ENCODE data around the gene GSN. TPM values are rescaled to one million over a fixed set of nuclear protein-coding genes. Genes with fewer than 3 reads are reported as not detected.

The GSN gene
- total and polyA plus RNA-seq, 2 of the 8 experiments (the other 6 are each of a cell fraction or from before 2014, with no cell fraction given), result 52.3 to 94.5 TPM

- no peak overlapping the region for H4K8ac ChIP-seq (ENCODE audit: extremely low read depth, insufficient read depth, low read length)
- no peak overlapping the region for H4K91ac ChIP-seq (replicated peaks; ENCODE audit: insufficient read length, low read length)
- DNase-seq (ENCODE audit: low read depth in 1 of 2, low spot score in 2 of 2), result no peak
- H3K9ac ChIP-seq (replicated peaks in 1 of 4; ENCODE audit: extremely low read depth in 1 of 4, low read depth in 3 of 4, low read length in 3 of 4), result no peak overlapping the region
- no peaks in the 10 kb centered on the region for H3K79me1 ChIP-seq (ENCODE audit: low read depth, low read length)
- ChIA-PET CTCF (ENCODE audit: partially characterized antibody) (interaction anchor here (0.8 to 2.5 kb wide), 17 partner anchors 8 to 245 kb away, joined by 3 to 11 read pairs (median 4); no protein-coding TSS in a partner anchor), POLR2A (ENCODE audit: partially characterized antibody) (interaction anchor here (2.5 kb wide), 1 partner anchor 15 kb away, joined by 8 read pairs; the partner anchor contains the start of gene GSN)
- no peaks in the 10 kb centered on the region for H3K23me2 ChIP-seq (ENCODE audit: low read depth, low read length)
- H2AFZ ChIP-seq (ENCODE audit: low read length), result no peak overlapping the region
- no peaks in the 10 kb centered on the region for H3K79me2 ChIP-seq (ENCODE audit: control insufficient read depth in 1 of 2, insufficient read depth in 2 of 2, low read length in 2 of 2)
- no peak overlapping the region for H3K23ac ChIP-seq (ENCODE audit: insufficient read length)
- no peak overlapping the region for H3K56ac ChIP-seq (replicated peaks; ENCODE audit: insufficient read length, low read depth, low read length)
- H2BK5ac ChIP-seq (ENCODE audit: low read depth, low read length), result no peak overlapping the region
- H3K4me2 ChIP-seq (ENCODE audit: insufficient read depth in 1 of 2, low read depth in 2 of 2, low read length in 2 of 2), result peak overlapping the region in 1 of 2 experiments; percentile 16; a peak in 1 of 4 replicates
- H2BK120ac ChIP-seq (replicated peaks; ENCODE audit: low read depth, low read length), result no peak overlapping the region
- H3K4me1 ChIP-seq (replicated peaks in 1 of 4; ENCODE audit: control insufficient read depth in 3 of 4, insufficient read depth in 4 of 4, low read length in 3 of 4), result peaks cover 0 to 12% (median 4%) of the 10 kb centered on the region in 4 experiments; a peak in 5 of 7 replicates
- peak overlapping the region; percentile 88; the same call in 1 of the 2 replicates for H2BK15ac ChIP-seq (ENCODE audit: low read length)
- H3K18ac ChIP-seq (ENCODE audit: extremely low read depth, low read length), result no peak overlapping the region
- H3K9me3 ChIP-seq (ENCODE audit: insufficient read depth in 2 of 2, low read depth in 1 of 2, low read length in 1 of 2), result peaks cover 0 to 2% of the 10 kb centered on the region in 2 experiments; a peak in 1 of 4 replicates
- H3K27me3 ChIP-seq (replicated peaks in 1 of 4; ENCODE audit: control insufficient read depth in 3 of 4, extremely low read depth in 1 of 4, insufficient read depth in 3 of 4, low read length in 3 of 4), result peaks cover 0 to 15% (median 7%) of the 10 kb centered on the region in 4 experiments; a peak in 6 of 7 replicates
- H4K20me1 ChIP-seq (replicated peaks in 1 of 2; ENCODE audit: control insufficient read depth in 1 of 2, insufficient read depth in 2 of 2, low read length in 2 of 2), result no peaks in the 10 kb centered on the region
- H3K4ac ChIP-seq (replicated peaks; ENCODE audit: insufficient read length, low read depth, low read length), result no peak overlapping the region
- H4K5ac ChIP-seq (ENCODE audit: insufficient read length, low read depth, low read length), result no peak overlapping the region
- H3K27ac ChIP-seq (ENCODE audit: low read depth, low read length), result no peak overlapping the region
- no peak overlapping the region for H2BK20ac ChIP-seq (ENCODE audit: low read length)
- H3K14ac ChIP-seq (ENCODE audit: insufficient read length), result no peak overlapping the region
- H2BK12ac ChIP-seq (ENCODE audit: low read depth, low read length), result 0 out of 2 replicates have a peak overlapping the region, but pooled peaks have one; percentile 62
- H3K4me3 ChIP-seq (ENCODE audit: extremely low read depth in 1 of 4, insufficient read depth in 2 of 4, low read depth in 3 of 4, low read length in 4 of 4), result no peak overlapping the region
- H2AK5ac ChIP-seq (ENCODE audit: low read depth, low read length), result no peak overlapping the region
- WGBS, 2 experiments (ENCODE audit: extremely low coverage in 1 of 2, insufficient coverage in 1 of 2, insufficient read length in 1 of 2, insufficient replicate concordance in 2 of 2, low coverage in 1 of 2, low lambda C conversion rate in 2 of 2, missing lambda C conversion rate in 1 of 2), result 85% methylated on average over 2 of the region's 2 CpGs; no CpG with 5 or more reads in 1 of the 2 experiments
- no peaks in the 10 kb centered on the region for H3K36me3 ChIP-seq (ENCODE audit: control insufficient read depth in 2 of 4, insufficient read depth in 4 of 4, low read length in 3 of 4)
- FAIRE-seq, result no peak
- TF ChIP-seq EGR1 (IDR thresholded peaks at IDR 0.05; ENCODE audit: borderline replicate concordance, low read depth, low read length) (no peak), CEBPB (IDR thresholded peaks at IDR 0.05; ENCODE audit: low read depth, low read length) (no peak), TCF12 (IDR thresholded peaks at IDR 0.05; ENCODE audit: low read depth, low read length) (no peak), CTBP2 (IDR thresholded peaks at IDR 0.05; ENCODE audit: borderline replicate concordance, insufficient read depth, insufficient read length, low read length) (no peak), TBP (IDR thresholded peaks at IDR 0.05; ENCODE audit: low read depth, low read length) (no peak), SIRT6 (IDR thresholded peaks at IDR 0.05; ENCODE audit: low read length) (no peak), SAP30 (IDR thresholded peaks at IDR 0.05; ENCODE audit: insufficient read depth, insufficient replicate concordance, low read length) (no peak), NANOG (IDR thresholded peaks at IDR 0.05; ENCODE audit: insufficient read depth, low read depth, low read length, poor library complexity, severe bottlenecking) (no peak), SRF (IDR thresholded peaks at IDR 0.05; ENCODE audit: low read depth, low read length) (no peak), CREB1 (IDR thresholded peaks at IDR 0.05) (no peak), HDAC2 (IDR thresholded peaks at IDR 0.05; ENCODE audit: borderline replicate concordance in 1 of 2, low read depth in 2 of 2, low read length in 2 of 2) (no peak), SIN3A (conservative IDR thresholded peaks at IDR 0.05 in 1 of 2, IDR thresholded peaks at IDR 0.05 in 1 of 2; ENCODE audit: low read depth in 1 of 2, low read length in 2 of 2) (no peak), POLR2AphosphoS5 (IDR thresholded peaks at IDR 0.05; ENCODE audit: low read depth, low read length) (no peak), TAF1 (IDR thresholded peaks at IDR 0.05; ENCODE audit: low read depth, low read length) (no peak)
Measured at GRCh38 chr9:121253162-121253561, 14.8 kb upstream of the GSN start.

Measured in H1 (cell line).